ENCODE measurements around the gene BMP6.

DNA sequence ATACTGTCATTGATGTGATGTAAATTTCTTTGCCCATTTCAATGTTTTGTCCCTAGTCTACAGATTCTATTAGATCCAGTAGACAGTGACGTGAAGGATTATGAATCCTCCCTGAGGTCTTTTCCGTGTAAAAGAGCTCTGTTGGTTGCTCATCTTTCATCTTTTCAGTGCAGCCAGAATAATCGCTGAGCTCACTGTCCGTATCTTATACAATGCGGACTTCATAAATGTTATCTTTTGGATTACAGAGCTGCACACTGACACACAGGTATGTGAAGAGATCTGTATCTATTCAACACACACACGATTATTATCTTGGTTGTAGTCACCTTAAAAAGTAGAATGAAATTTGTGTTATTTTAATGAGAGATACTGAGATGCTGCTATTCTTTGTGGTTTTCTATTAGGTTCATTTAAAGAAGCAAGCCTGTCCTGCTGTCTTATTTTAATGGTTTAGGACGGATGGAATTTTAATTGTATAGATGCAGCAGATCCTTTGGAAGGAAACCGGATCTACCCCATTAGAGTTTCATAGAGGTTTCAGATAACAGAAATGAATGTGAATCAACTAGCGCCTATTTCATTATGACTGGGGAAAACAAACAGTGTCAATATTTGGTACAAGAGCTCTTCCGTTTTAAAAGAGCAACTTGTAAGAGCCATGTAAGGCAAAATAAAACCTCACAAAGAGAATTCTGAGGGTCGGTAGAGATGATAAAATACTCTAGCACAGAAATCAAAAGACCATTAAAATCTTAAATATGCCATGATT, 79.4 kb downstream of the BMP6 start:
- no peak for TF ChIP-seq TCF7L2 (IDR thresholded peaks at IDR 0.05; ENCODE audit: low read depth, low read length)
- TF ChIP-seq, protein P1, sequence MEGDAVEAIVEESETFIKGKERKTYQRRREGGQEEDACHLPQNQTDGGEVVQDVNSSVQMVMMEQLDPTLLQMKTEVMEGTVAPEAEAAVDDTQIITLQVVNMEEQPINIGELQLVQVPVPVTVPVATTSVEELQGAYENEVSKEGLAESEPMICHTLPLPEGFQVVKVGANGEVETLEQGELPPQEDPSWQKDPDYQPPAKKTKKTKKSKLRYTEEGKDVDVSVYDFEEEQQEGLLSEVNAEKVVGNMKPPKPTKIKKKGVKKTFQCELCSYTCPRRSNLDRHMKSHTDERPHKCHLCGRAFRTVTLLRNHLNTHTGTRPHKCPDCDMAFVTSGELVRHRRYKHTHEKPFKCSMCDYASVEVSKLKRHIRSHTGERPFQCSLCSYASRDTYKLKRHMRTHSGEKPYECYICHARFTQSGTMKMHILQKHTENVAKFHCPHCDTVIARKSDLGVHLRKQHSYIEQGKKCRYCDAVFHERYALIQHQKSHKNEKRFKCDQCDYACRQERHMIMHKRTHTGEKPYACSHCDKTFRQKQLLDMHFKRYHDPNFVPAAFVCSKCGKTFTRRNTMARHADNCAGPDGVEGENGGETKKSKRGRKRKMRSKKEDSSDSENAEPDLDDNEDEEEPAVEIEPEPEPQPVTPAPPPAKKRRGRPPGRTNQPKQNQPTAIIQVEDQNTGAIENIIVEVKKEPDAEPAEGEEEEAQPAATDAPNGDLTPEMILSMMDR (IDR thresholded peaks at IDR 0.05) = no peak
- TF ChIP-seq, protein P2, sequence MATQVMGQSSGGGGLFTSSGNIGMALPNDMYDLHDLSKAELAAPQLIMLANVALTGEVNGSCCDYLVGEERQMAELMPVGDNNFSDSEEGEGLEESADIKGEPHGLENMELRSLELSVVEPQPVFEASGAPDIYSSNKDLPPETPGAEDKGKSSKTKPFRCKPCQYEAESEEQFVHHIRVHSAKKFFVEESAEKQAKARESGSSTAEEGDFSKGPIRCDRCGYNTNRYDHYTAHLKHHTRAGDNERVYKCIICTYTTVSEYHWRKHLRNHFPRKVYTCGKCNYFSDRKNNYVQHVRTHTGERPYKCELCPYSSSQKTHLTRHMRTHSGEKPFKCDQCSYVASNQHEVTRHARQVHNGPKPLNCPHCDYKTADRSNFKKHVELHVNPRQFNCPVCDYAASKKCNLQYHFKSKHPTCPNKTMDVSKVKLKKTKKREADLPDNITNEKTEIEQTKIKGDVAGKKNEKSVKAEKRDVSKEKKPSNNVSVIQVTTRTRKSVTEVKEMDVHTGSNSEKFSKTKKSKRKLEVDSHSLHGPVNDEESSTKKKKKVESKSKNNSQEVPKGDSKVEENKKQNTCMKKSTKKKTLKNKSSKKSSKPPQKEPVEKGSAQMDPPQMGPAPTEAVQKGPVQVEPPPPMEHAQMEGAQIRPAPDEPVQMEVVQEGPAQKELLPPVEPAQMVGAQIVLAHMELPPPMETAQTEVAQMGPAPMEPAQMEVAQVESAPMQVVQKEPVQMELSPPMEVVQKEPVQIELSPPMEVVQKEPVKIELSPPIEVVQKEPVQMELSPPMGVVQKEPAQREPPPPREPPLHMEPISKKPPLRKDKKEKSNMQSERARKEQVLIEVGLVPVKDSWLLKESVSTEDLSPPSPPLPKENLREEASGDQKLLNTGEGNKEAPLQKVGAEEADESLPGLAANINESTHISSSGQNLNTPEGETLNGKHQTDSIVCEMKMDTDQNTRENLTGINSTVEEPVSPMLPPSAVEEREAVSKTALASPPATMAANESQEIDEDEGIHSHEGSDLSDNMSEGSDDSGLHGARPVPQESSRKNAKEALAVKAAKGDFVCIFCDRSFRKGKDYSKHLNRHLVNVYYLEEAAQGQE (IDR thresholded peaks at IDR 0.05; ENCODE audit: insufficient read depth in 1 of 2, low read depth in 2 of 2, low read length in 1 of 2) = no peak
